ENCODE results near the gene IL12A.

The IL12A gene

GRCh38 chr3:159971311-159971710 is 17.3 kb upstream of the IL12A start:
- TF ChIP-seq CTCF (IDR thresholded peaks at IDR 0.05; ENCODE audit: insufficient read depth, low read depth, low read length, missing control alignments), result no peak

GRCh38 chr3:159977295-159977694 is 11.3 kb upstream of the IL12A start:
- no peak overlapping the region for H3K4me3 ChIP-seq (ENCODE audit: low read depth, low read length)
- DNase-seq (ENCODE audit: low read depth), result no peak
- TF ChIP-seq CTCF (IDR thresholded peaks at IDR 0.05; ENCODE audit: insufficient read depth, low read depth, low read length, missing control alignments), result no peak

More at GRCh38 chr3:159971311-159971710, 17.3 kb upstream of the IL12A start:
- H3K4me3 ChIP-seq (ENCODE audit: low read depth, low read length), result no peak overlapping the region
- no peak for DNase-seq (ENCODE audit: low read depth)

GRCh38 chr3:159978353-159978752 is 10.3 kb upstream of the IL12A start:
- TF ChIP-seq CTCF (IDR thresholded peaks at IDR 0.05; ENCODE audit: insufficient read depth, low read depth, low read length, missing control alignments), result no peak
- peak; percentile 82 for DNase-seq (ENCODE audit: low read depth)
- H3K4me3 ChIP-seq (ENCODE audit: low read depth, low read length), result no peak overlapping the region

GRCh38 chr3:159978918-159979703 is 9.5 kb upstream of the IL12A start:
- no peak for DNase-seq (ENCODE audit: low read depth)
- TF ChIP-seq CTCF (IDR thresholded peaks at IDR 0.05; ENCODE audit: insufficient read depth, low read depth, low read length, missing control alignments), result no peak
- H3K4me3 ChIP-seq (ENCODE audit: low read depth, low read length), result no peak overlapping the region

- no peak for TF ChIP-seq CTCF (IDR thresholded peaks at IDR 0.05; ENCODE audit: insufficient read depth, low read depth, low read length, missing control alignments)
- DNase-seq (ENCODE audit: low read depth), result no peak
- H3K4me3 ChIP-seq (ENCODE audit: low read depth, low read length), result no peak overlapping the region
Observed at GRCh38 chr3:159982442-159982974, 6.1 kb upstream of the IL12A start.

GRCh38 chr3:159987291-159987711 is 1.3 kb upstream of the IL12A start:
- peak; percentile 26 for TF ChIP-seq CTCF (IDR thresholded peaks at IDR 0.05; ENCODE audit: insufficient read depth, low read depth, low read length, missing control alignments)
- peak; percentile 47 for DNase-seq (ENCODE audit: low read depth)
- H3K4me3 ChIP-seq (ENCODE audit: low read depth, low read length), result no peak overlapping the region

Data from GM12865 (cell line).